Nephron progenitor cell (in vitro differentiated cells): ENCODE data around the gene FAM98B.

ENCODE experiments used
- DNase-seq: peaks from one replicate; pipeline ENCODE4 v3.0.0; 2021
- H3K27ac Mint-ChIP-seq: 2 replicates; pipeline ENCODE4 v1.8.0; 2021; ENCODE audit warnings: mild to moderate bottlenecking, moderate library complexity, mixed read lengths
- H3K27me3 Mint-ChIP-seq: 2 replicates; pipeline ENCODE4 v1.8.0; 2021; ENCODE audit warnings: mild to moderate bottlenecking, low read depth, mixed read lengths; ENCODE audit not compliant: poor library complexity
- H3K36me3 Mint-ChIP-seq: 2 replicates; pipeline ENCODE4 v1.8.0; 2021; ENCODE audit warnings: low read depth, mixed read lengths
- H3K4me1 Mint-ChIP-seq: 2 replicates; pipeline ENCODE4 v1.8.0; 2021; ENCODE audit warnings: mixed read lengths
- H3K4me3 Mint-ChIP-seq: 2 replicates; pipeline ENCODE4 v1.8.0; 2021; ENCODE audit warnings: mild to moderate bottlenecking, moderate library complexity, mixed read lengths
- H3K9me3 Mint-ChIP-seq: 2 replicates; pipeline ENCODE4 v1.8.0; 2021; ENCODE audit warnings: mild to moderate bottlenecking, moderate library complexity, mixed read lengths
- TF ChIP-seq, protein P1 (sequence below): fragments of 200-600 bp; sonication (generic); IDR thresholded peaks from 2 replicates; pipeline ENCODE4 v1.5.0; 2021; ENCODE audit warnings: antibody characterized with exemption

FAM98B gene

DNA sequence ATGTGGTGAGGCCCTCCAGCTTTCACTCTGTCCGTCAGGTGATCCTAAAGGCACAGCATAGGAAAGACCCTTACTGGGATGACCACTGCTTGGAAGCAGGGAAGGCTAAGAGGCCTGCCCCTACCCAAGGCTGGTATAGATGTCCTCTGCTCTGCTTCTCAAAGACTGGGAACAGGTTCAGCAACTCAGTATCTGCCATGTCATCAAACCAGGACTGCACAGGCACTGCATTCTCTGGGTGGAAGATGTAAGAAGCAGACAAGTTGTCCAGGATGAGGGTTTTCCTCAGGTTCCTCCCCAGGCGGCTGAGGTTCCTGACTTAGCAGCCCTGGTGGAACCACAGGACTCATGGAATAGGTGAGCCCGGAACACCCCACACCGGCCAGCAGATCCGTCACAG, 4.7 kb downstream of the FAM98B start:
- H3K27me3 Mint-ChIP-seq, result no peaks in the 10 kb centered on the region
- no peak for DNase-seq

DNA sequence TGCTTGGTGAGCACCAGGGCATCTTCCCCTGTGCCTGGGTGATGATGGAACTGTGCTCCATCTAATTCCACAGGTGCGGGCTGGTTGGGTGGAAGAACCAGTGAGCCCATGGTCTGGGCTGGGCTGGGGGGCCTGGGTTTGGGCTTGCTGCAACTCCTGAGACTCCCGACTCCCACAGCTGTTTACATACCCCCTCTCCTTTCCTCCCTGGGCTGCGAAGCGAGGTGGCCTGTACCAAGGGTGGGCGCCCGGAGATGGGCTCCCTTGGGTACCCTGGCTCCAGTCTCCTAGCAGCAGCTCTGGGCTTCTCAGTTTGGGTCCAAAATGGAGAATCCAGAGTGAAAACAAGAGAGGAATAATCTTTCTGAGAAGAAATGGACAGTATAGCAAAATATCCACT, 5.6 kb downstream of the FAM98B start:
- peaks cover 9% of the 10 kb centered on the region for H3K36me3 Mint-ChIP-seq
- TF ChIP-seq, protein P1, sequence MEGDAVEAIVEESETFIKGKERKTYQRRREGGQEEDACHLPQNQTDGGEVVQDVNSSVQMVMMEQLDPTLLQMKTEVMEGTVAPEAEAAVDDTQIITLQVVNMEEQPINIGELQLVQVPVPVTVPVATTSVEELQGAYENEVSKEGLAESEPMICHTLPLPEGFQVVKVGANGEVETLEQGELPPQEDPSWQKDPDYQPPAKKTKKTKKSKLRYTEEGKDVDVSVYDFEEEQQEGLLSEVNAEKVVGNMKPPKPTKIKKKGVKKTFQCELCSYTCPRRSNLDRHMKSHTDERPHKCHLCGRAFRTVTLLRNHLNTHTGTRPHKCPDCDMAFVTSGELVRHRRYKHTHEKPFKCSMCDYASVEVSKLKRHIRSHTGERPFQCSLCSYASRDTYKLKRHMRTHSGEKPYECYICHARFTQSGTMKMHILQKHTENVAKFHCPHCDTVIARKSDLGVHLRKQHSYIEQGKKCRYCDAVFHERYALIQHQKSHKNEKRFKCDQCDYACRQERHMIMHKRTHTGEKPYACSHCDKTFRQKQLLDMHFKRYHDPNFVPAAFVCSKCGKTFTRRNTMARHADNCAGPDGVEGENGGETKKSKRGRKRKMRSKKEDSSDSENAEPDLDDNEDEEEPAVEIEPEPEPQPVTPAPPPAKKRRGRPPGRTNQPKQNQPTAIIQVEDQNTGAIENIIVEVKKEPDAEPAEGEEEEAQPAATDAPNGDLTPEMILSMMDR, result no peak
- no peaks in the 10 kb centered on the region for H3K9me3 Mint-ChIP-seq
- H3K27me3 Mint-ChIP-seq, result no peaks in the 10 kb centered on the region
- peaks cover 15% of the 10 kb centered on the region for H3K4me1 Mint-ChIP-seq
- H3K27ac Mint-ChIP-seq, result no peak overlapping the region
- DNase-seq, result no peak
- no peak overlapping the region for H3K4me3 Mint-ChIP-seq

More for the DNA sequence above, 4.7 kb downstream of the FAM98B start:
- H3K9me3 Mint-ChIP-seq, result no peaks in the 10 kb centered on the region
- TF ChIP-seq, protein P1, result no peak
- H3K4me1 Mint-ChIP-seq, result peaks cover 16% of the 10 kb centered on the region
- H3K4me3 Mint-ChIP-seq, result no peak overlapping the region
- H3K27ac Mint-ChIP-seq, result no peak overlapping the region
- peaks cover 9% of the 10 kb centered on the region for H3K36me3 Mint-ChIP-seq

DNA sequence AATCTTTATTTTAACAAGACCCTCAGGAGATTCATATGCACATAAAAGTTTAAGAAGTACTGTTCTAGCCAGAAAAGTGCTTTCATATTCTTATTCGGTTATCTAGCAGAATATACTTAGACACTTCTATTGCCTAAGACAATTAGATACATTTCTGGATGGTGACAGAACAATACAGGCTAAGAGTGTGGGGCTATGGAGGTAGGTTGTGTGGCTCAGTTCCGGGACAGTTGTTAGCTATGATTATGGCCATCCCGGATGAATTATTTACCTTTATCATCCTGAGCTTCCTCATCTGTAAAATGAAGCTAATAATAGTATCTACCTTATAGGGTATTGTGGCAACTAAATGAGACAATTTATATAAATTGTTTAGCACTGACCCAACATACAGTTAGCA, 6.6 kb downstream of the FAM98B start:
- no peaks in the 10 kb centered on the region for H3K9me3 Mint-ChIP-seq
- DNase-seq, result no peak
- no peaks in the 10 kb centered on the region for H3K27me3 Mint-ChIP-seq
- no peak overlapping the region for H3K4me3 Mint-ChIP-seq
- H3K27ac Mint-ChIP-seq, result no peak overlapping the region
- H3K36me3 Mint-ChIP-seq, result peaks cover 9% of the 10 kb centered on the region
- TF ChIP-seq, protein P1, result no peak
- peaks cover 5% of the 10 kb centered on the region for H3K4me1 Mint-ChIP-seq

DNA sequence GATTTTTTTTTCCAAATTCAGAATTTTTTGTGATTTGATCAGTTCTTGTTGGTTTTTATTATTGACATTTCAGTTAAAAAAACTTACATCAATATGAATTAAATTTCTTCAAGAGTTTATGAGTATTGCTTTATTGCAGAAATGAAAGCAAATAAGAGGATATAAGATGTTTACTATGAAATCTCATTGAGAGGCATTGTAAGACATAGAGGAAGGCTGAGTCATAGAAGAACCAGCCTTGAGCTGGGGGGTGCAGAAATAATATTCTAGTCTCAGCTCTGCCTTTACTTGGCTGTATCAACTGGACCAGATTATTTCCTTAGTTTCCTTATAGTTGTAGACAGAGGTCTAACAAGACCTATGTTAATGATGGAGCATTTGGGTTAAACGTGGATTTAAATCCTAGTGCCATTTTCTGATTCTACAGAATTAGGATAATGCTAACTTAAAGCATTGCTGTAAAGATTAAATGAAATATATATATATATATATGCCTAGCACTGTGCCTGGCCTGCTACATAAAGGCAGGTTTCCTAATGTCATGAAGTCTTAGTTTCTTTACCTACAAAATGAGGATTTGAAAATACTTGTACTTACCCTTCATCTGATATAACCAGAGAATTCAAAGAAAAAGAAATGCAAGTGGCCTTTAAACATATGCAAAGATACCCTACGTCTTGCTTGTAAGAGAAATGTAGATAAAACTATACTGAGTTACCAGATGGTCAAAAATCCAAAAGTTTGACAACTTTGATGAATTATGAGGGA, 7.3 kb downstream of the FAM98B start:
- no peaks in the 10 kb centered on the region for H3K9me3 Mint-ChIP-seq
- no peak overlapping the region for H3K4me3 Mint-ChIP-seq
- H3K36me3 Mint-ChIP-seq, result peaks cover 14% of the 10 kb centered on the region
- H3K4me1 Mint-ChIP-seq, result no peaks in the 10 kb centered on the region
- H3K27me3 Mint-ChIP-seq, result no peaks in the 10 kb centered on the region
- DNase-seq, result no peak
- TF ChIP-seq, protein P1, result no peak
- no peak overlapping the region for H3K27ac Mint-ChIP-seq

DNA sequence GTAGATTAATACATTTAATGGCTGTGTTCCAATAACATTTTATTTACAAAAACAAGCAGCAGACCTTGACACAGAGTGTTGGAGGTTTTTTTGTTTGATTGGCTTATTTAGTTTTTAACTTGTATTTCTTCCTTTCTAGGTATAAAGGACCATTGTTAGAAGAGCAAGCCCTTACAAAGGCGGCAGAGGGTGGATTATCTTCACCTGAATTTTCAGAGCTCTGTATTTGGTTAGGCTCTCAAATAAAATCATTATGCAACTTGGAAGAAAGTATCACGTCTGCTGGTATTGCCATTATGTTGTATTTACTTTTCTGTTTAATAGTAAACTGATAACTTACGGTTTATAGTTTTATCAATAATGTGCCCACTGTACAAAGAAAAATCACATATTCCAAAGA, 10.0 kb downstream of the FAM98B start:
- TF ChIP-seq, protein P1, result no peak
- Mint-ChIP-seq H3K36me3 (peaks cover 26% of the 10 kb centered on the region), H3K4me3 (no peak overlapping the region), H3K27ac (no peak overlapping the region), H3K9me3 (no peaks in the 10 kb centered on the region), H3K27me3 (no peaks in the 10 kb centered on the region), H3K4me1 (no peaks in the 10 kb centered on the region)
- no peak for DNase-seq

DNA sequence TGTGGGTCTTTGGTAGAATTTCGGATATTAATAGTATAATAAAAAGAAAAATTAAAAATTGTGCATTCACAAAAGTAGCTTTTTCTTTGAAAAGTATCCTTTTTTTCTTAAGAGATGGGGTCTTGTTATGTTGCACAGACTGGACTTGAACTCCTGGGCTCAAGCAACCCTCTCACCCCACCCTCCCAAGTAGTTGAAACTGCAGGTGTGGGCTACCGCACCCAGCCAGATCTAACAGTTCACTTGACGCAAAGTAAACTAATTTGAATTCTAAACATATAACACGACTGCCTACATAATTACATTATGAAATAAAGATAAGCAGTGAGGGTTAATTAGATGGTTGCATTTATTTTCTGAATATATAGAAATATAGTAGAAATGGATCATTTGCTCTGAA, 10.7 kb downstream of the FAM98B start:
- peaks cover 23% of the 10 kb centered on the region for H3K36me3 Mint-ChIP-seq
- H3K27ac Mint-ChIP-seq, result no peak overlapping the region
- no peak for DNase-seq
- H3K4me1 Mint-ChIP-seq, result no peaks in the 10 kb centered on the region
- no peaks in the 10 kb centered on the region for H3K27me3 Mint-ChIP-seq
- H3K9me3 Mint-ChIP-seq, result no peaks in the 10 kb centered on the region
- TF ChIP-seq, protein P1, result no peak
- H3K4me3 Mint-ChIP-seq, result no peak overlapping the region
